Vein endothelial cell (primary cell): ENCODE measurements around the gene KLRC3. TPM values are rescaled to one million over a fixed set of nuclear protein-coding genes. Genes with fewer than 3 reads are reported as not detected.

Source experiments
- total RNA-seq: library from RNA; depleted of rRNA; stranded (reverse); fragments of >200 nt; gene quantifications from 2 replicates; pipeline ENCODE4 v1.2.3, GENCODE V29; 2012

Gene KLRC3
- total RNA-seq: not detected in 2 replicates

DNA sequence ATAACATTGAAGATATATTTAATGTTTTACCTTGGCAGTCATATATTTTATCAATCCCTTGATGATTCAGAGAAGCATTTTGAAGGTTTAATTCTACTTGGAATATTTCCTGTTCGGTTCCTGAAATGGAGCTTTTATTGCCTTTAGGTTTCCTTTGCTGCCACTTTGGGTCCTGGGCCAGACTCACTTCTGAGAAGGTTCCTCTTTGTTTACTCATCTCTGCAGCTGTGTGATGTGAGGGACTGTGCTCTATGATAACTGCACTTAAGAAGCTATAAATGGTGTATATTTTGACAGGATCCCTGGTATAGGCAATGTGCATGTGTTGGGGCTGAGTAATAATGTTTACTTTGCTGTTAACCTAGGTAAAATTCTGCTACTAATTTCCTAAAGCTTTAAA, at the start of gene KLRC3:
TSS of gene KLRC3 (minus strand) at position 262 of the 400 bp plus-strand sequence. CDS start at position 217, 45 bp downstream.

DNA sequence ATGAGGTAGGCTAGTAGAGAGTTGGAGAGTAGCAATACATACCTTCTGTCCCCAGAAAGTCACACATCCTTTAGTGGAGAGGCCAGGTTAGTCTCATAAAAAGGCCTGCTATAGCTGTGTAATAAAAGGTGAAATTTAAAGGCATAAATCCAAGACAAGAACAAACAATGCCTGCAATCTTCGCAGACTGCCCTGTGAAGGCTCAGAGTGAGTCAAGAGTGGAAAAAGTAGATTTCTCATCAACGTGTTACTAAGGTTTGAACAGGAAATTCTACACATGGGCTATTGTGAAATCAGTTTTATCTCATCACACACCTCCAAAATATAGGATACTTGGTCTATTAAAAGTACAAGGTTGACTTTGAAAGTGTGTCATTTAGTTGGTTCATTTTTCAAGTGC, 32.8 kb upstream of the KLRC3 start, which contains the start of gene KLRC1:
TSS of gene KLRC1 (minus strand) at position 222 of the 400 bp plus-strand sequence. CDS start 2,221 bp downstream, outside the sequence.

DNA sequence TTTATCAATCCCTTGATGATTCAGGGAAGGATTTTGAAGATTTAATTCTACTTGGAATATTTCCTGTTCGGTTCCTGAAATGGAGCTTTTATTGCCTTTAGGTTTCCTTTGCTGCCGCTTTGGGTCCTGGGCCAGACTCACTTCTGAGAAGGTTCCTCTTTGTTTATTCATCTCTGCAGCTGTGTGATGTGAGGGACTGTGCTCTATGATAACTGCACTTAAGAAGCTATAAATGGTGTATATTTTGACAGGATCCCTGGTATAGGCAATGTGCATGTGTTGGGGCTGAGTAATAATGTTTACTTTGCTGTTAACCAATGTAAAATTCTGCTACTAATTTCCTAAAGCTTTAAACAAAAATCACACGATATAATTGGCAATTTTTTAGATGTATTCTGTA, 15.4 kb upstream of the KLRC3 start, which contains the start of gene KLRC2:
TSS of gene KLRC2 (minus strand) at position 195 of the 400 bp plus-strand sequence. CDS start at position 171, 24 bp downstream.

GRCh38 chr12:10409392-10409791, 11.0 kb downstream of the KLRC3 start, which contains the start of gene KLRC4:
Gene KLRC4 (minus strand): TSS chr12:10409757. CDS start chr12:10409575, 182 bp downstream.

DNA sequence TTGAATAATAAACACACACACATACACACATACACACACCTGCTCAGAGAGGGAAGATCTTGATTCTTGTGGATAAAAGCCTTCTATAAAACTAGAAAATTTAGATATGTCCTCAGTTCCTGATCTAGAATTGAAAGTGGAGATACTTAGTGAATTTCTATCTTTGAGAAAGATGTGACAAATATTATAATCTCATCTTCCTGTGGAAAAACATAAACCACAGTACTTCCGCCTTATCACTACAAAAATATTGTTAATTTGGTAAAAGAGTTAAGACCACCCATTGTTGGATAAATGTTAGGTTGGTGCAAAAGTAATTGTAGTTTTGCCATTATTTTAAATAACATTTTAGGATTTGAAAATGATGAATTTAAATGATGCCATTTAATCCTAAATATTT, 30.5 kb downstream of the KLRC3 start, which contains the start of gene KLRK1:
TSS of gene KLRK1 (minus strand) at position 138 of the 400 bp plus-strand sequence. CDS start 1,231 bp downstream, outside the sequence.

Other genes starting within 250 kb of the KLRC3 start
- not detected in 2 replicates for gene OLR1, start 248.5 kb downstream of the KLRC3 start, total RNA-seq
- gene TMEM52B, start 241.6 kb downstream of the KLRC3 start, total RNA-seq: under 0.01 TPM in 1 of 2 replicates, not detected in the other
- gene GABARAPL1, start 207.7 kb downstream of the KLRC3 start, total RNA-seq: 45.7 and 105 TPM in 2 replicates
- under 0.01 TPM in 2 replicates for gene KLRD1, start 112.7 kb downstream of the KLRC3 start, total RNA-seq
- gene KLRK1, start 30.6 kb downstream of the KLRC3 start, total RNA-seq: not detected in 2 replicates
- not detected in 2 replicates for gene KLRC4, start 10.8 kb downstream of the KLRC3 start, total RNA-seq
- not detected in 2 replicates for gene KLRC2, start 15.4 kb upstream of the KLRC3 start, total RNA-seq
- not detected in 2 replicates for gene KLRC1, start 32.8 kb upstream of the KLRC3 start, total RNA-seq
- gene EIF2S3B, start 85.3 kb upstream of the KLRC3 start, total RNA-seq: 0.96 and 2.6 TPM in 2 replicates
- 9.8 and 15.3 TPM in 2 replicates for gene MAGOHB, start 193.0 kb upstream of the KLRC3 start, total RNA-seq